Stomach smooth muscle (tissue), 2 donors: ENCODE results near the gene HINT1.

Source experiments
- H3K27ac ChIP-seq: one replicate; pipeline ENCODE4 v1.7.0; 2013; ENCODE audit warnings: mild to moderate bottlenecking, low read length, inconsistent platforms
- H3K27me3 ChIP-seq, 2 donors: one replicate each; pipeline ENCODE4 v1.7.0; 2013; ENCODE audit warnings: low read length in 2 of 2; ENCODE audit not compliant: insufficient read depth in 2 of 2, control insufficient read depth in 1 of 2
- H3K36me3 ChIP-seq, 2 donors: one replicate each; pipeline ENCODE4 v1.7.0; 2013; ENCODE audit warnings: low read length in 2 of 2; ENCODE audit not compliant: control insufficient read depth in 2 of 2, insufficient read depth in 2 of 2
- H3K4me1 ChIP-seq: one replicate; pipeline ENCODE4 v1.7.0; 2013; ENCODE audit warnings: low read length; ENCODE audit not compliant: control insufficient read depth, insufficient read depth
- H3K4me3 ChIP-seq, 2 donors: one replicate each; pipeline ENCODE4 v1.7.0; 2013; ENCODE audit warnings: low read length in 2 of 2
- H3K9ac ChIP-seq, 2 donors: one replicate each; pipeline ENCODE4 v1.7.0; 2013; ENCODE audit warnings: low read length in 2 of 2, mild to moderate bottlenecking in 1 of 2
- H3K9me3 ChIP-seq, 2 donors: one replicate each; pipeline ENCODE4 v1.7.0; 2013; ENCODE audit warnings: low read length in 2 of 2; ENCODE audit not compliant: control insufficient read depth in 2 of 2
- donor health status: healthy.
- donor health status: Pancreatic carcinoma.

HINT1 gene

GRCh38 chr5:131109540-131110255, 55.4 kb downstream of the HINT1 start:
- Histone ChIP-seq H3K27ac (no peak overlapping the region), H3K4me3 (no peak overlapping the region), H3K36me3 (no peaks in the 10 kb centered on the region), H3K9ac (no peak overlapping the region), H3K9me3 (no peaks in the 10 kb centered on the region), H3K27me3 (no peaks in the 10 kb centered on the region), H3K4me1 (no peaks in the 10 kb centered on the region)
